Fibroblast of lung (primary cell): ENCODE measurements around the gene HNRNPH2. TPM values are rescaled to one million over a fixed set of nuclear protein-coding genes. Genes with fewer than 3 reads are reported as not detected.

Experiments
- DNase-seq, 2 donors: peaks; one replicate each; pipeline versions ENCODE4 v3.0.0 to v3.0.0-alpha.2; 2010; ENCODE audit warnings: low read depth in 2 of 2
- H2AFZ ChIP-seq: 2 replicates; pipeline ENCODE4 v1.5.1; 2012; ENCODE audit warnings: low read length, control low read depth, inconsistent platforms
- H3K27ac ChIP-seq: 2 replicates; pipeline ENCODE4 v1.5.1; 2011; ENCODE audit warnings: low read length, control low read depth; ENCODE audit not compliant: insufficient read depth
- H3K27me3 ChIP-seq: 2 replicates; pipeline ENCODE4 v1.5.1; 2011; ENCODE audit warnings: mild to moderate bottlenecking, low read length; ENCODE audit not compliant: control insufficient read depth, insufficient read depth
- H3K36me3 ChIP-seq: 2 replicates; pipeline ENCODE4 v1.5.1; 2011; ENCODE audit warnings: low read length; ENCODE audit not compliant: control insufficient read depth, insufficient read depth
- H3K4me1 ChIP-seq: 2 replicates; pipeline ENCODE4 v1.5.1; 2011; ENCODE audit warnings: low read length; ENCODE audit not compliant: control insufficient read depth, insufficient read depth; ENCODE audit errors: extremely low read depth
- H3K4me2 ChIP-seq: 2 replicates; pipeline ENCODE4 v1.5.1; 2011; ENCODE audit warnings: low read length, control low read depth; ENCODE audit not compliant: insufficient read depth; ENCODE audit errors: extremely low read depth
- H3K4me3 ChIP-seq, 4 experiments: fragments of 200-600 bp in 1 of 4; sonication (generic) in 1 of 4; replicated peaks in 1 of 4; 2 replicates each; pipeline ENCODE4 v1.5.1; 2011 to 2016; ENCODE audit warnings: low read length in 4 of 4, low read depth in 3 of 4, mild to moderate bottlenecking in 3 of 4, control low read depth in 2 of 4, inconsistent platforms in 1 of 4, mixed read lengths in 1 of 4; ENCODE audit not compliant: insufficient read depth in 1 of 4; ENCODE audit errors: control extremely low read depth in 1 of 4
- H3K79me2 ChIP-seq: 2 replicates; pipeline ENCODE4 v1.5.1; 2012; ENCODE audit warnings: mild to moderate bottlenecking, low read length, inconsistent platforms; ENCODE audit not compliant: control insufficient read depth, insufficient read depth
- H3K9ac ChIP-seq: 2 replicates; pipeline ENCODE4 v1.5.1; 2011; ENCODE audit warnings: mild to moderate bottlenecking, low read length, control low read depth; ENCODE audit not compliant: insufficient read depth
- H3K9me3 ChIP-seq: 2 replicates; pipeline ENCODE4 v1.5.1; 2012; ENCODE audit warnings: low read depth, low read length; ENCODE audit not compliant: control insufficient read depth, insufficient read depth
- H4K20me1 ChIP-seq: 2 replicates; pipeline ENCODE4 v1.5.1; 2011; ENCODE audit warnings: low read length; ENCODE audit not compliant: control insufficient read depth, insufficient read depth; ENCODE audit errors: extremely low read depth
- EZH2 ChIP-seq: IDR thresholded peaks from 2 replicates; pipeline ENCODE4 v1.5.1; 2012; ENCODE audit warnings: low read length, control low read depth, mild to moderate bottlenecking; ENCODE audit errors: missing control alignments
- polyA plus RNA-seq, 2 donors: library from polyadenylated mRNA; depleted of rRNA in 1 of 2; stranded (reverse) in 1 of 2; unstranded in 1 of 2; fragments of >200 nt; gene quantifications; 2 replicates each; pipeline ENCODE4 v1.2.1, GENCODE V29; 2011 to 2012; ENCODE audit warnings: missing spikeins in 1 of 2
- total RNA-seq: library from RNA; depleted of rRNA; stranded (reverse); fragments of >200 nt; gene quantifications from 2 replicates; pipeline ENCODE4 v1.2.1, GENCODE V29; 2014
- TF ChIP-seq, protein P1 (sequence below), 2 donors: IDR thresholded peaks in 1 of 2; conservative IDR thresholded peaks in 1 of 2; 1 replicate in 1 of 2; 2 replicates in 1 of 2; pipeline ENCODE4 v1.5.1; 2011 to 2012; ENCODE audit warnings: low read length in 2 of 2, control low read depth in 1 of 2, inconsistent platforms in 1 of 2, low read depth in 1 of 2, mild to moderate bottlenecking in 1 of 2

HNRNPH2 gene
- total and polyA plus RNA-seq, 2 donors (not counting 1 experiment from before 2014, with no cell fraction given), result 84.1 to 91.5 TPM

DNA sequence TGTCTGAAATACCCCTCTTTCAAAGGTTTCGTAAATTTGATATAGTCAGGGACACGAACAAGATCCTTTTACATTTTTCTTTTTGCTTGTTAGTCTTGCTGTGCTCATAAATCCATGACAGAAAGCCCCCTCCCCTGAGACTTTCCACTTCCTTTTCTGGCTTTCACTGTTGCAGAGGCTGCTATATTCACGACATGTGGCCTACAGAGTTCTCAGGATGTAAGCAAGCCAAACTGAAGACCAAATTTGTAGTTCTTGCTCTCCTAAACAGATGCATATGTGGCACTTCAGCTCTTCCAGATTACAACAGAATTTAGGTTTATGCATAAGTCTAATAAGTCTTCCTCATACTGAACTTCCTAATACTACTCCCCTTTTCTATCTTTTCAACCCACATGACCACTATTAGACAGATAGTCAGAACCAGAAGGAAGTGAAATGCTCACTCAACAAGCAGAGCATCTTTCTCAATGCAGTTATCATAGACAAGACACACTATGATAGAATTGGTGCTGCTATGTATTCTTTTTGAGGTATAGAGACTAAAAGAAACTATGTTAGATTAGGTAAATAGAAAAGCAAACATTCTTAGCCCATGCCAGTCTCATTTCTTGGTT is 37.0 kb upstream of the HNRNPH2 start:
- no peaks in the 10 kb centered on the region for H3K36me3 ChIP-seq
- no peaks in the 10 kb centered on the region for H3K79me2 ChIP-seq
- H3K9ac ChIP-seq, result no peak overlapping the region
- H3K4me3 ChIP-seq, result no peak overlapping the region
- TF ChIP-seq EZH2, result no peak
- TF ChIP-seq, protein P1, sequence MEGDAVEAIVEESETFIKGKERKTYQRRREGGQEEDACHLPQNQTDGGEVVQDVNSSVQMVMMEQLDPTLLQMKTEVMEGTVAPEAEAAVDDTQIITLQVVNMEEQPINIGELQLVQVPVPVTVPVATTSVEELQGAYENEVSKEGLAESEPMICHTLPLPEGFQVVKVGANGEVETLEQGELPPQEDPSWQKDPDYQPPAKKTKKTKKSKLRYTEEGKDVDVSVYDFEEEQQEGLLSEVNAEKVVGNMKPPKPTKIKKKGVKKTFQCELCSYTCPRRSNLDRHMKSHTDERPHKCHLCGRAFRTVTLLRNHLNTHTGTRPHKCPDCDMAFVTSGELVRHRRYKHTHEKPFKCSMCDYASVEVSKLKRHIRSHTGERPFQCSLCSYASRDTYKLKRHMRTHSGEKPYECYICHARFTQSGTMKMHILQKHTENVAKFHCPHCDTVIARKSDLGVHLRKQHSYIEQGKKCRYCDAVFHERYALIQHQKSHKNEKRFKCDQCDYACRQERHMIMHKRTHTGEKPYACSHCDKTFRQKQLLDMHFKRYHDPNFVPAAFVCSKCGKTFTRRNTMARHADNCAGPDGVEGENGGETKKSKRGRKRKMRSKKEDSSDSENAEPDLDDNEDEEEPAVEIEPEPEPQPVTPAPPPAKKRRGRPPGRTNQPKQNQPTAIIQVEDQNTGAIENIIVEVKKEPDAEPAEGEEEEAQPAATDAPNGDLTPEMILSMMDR (conservative IDR thresholded peaks at IDR 0.05 in 1 of 2, IDR thresholded peaks at IDR 0.05 in 1 of 2; ENCODE audit: low read depth in 1 of 2, low read length in 2 of 2), result no peak
- no peaks in the 10 kb centered on the region for H3K9me3 ChIP-seq
- H4K20me1 ChIP-seq, result no peaks in the 10 kb centered on the region
- no peak overlapping the region for H2AFZ ChIP-seq
- H3K27me3 ChIP-seq, result no peaks in the 10 kb centered on the region
- H3K4me1 ChIP-seq, result no peaks in the 10 kb centered on the region
- no peak overlapping the region for H3K4me2 ChIP-seq
- DNase-seq, result no peak
- H3K27ac ChIP-seq, result no peak overlapping the region

DNA sequence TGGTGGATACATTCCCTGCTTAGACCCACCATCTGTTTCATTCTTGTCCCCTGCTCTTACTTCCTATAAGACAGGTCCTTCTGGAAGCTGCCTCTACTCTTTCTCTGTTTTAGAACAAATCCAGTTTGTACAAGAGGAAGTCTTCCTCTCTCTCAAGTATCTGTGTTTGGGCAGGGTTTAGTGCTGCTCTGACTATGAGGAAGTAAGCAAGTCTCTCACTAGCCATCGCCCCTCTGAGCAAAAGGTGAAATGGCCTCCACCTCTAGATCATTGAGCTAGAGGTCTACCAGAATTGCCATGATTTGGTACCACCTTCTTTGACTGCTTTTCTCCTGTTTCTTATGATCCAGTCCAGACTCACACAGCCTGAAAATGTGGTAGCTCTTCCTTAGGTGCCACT is 30.5 kb upstream of the HNRNPH2 start:
- Histone ChIP-seq H3K79me2 (no peaks in the 10 kb centered on the region), H2AFZ (no peak overlapping the region), H3K4me1 (no peaks in the 10 kb centered on the region), H3K9ac (no peak overlapping the region), H3K9me3 (no peaks in the 10 kb centered on the region), H4K20me1 (no peaks in the 10 kb centered on the region), H3K27me3 (no peaks in the 10 kb centered on the region), H3K27ac (no peak overlapping the region), H3K36me3 (no peaks in the 10 kb centered on the region), H3K4me2 (no peak overlapping the region), H3K4me3 (no peak overlapping the region)
- DNase-seq, result no peak
- TF ChIP-seq, protein P1 (conservative IDR thresholded peaks at IDR 0.05 in 1 of 2, IDR thresholded peaks at IDR 0.05 in 1 of 2; ENCODE audit: low read depth in 1 of 2, low read length in 2 of 2), result no peak
- no peak for TF ChIP-seq EZH2

DNA sequence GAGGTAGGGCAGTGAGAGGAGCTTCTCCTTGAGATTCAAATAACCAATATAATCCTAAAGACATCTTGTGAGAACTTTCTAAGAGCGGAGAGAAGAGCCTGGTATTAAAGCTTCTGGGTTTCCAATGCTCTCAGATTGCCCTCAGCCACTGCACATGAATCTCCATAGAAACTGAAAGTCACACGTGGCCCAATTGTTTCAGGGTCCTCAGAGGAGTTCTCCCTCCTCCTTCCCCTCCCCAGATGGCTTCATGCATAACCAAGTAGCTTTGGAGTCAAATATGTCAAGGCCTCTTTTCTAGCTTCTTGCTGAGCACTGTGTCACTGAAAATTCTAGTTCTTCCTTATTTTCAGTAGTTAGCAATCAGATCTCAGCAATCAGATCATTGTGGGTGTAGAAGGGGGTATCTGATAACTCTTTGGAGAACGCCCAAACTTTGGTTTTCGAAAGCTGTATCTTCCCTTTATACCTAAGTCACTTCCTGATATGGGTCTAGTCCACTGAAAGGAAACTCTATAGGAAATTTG is 24.3 kb upstream of the HNRNPH2 start:
- H3K79me2 ChIP-seq, result no peaks in the 10 kb centered on the region
- no peak overlapping the region for H3K4me2 ChIP-seq
- H3K27me3 ChIP-seq, result no peaks in the 10 kb centered on the region
- no peaks in the 10 kb centered on the region for H3K4me1 ChIP-seq
- H3K4me3 ChIP-seq, result no peak overlapping the region
- TF ChIP-seq, protein P1 (conservative IDR thresholded peaks at IDR 0.05 in 1 of 2, IDR thresholded peaks at IDR 0.05 in 1 of 2; ENCODE audit: low read depth in 1 of 2, low read length in 2 of 2), result no peak
- no peak for TF ChIP-seq EZH2
- H3K27ac ChIP-seq, result no peak overlapping the region
- no peak for DNase-seq
- H3K36me3 ChIP-seq, result no peaks in the 10 kb centered on the region
- no peak overlapping the region for H3K9ac ChIP-seq
- H2AFZ ChIP-seq, result no peak overlapping the region
- no peaks in the 10 kb centered on the region for H3K9me3 ChIP-seq
- no peaks in the 10 kb centered on the region for H4K20me1 ChIP-seq
